Gastroesophageal sphincter (tissue), 3 donors: Measurements from ENCODE around the gene GATA5.

ENCODE experiments used
- CTCF ChIP-seq, 4 experiments: fragments of 200-600 bp in 2 of 4; fragments of 450-650 bp in 2 of 4; sonication (generic) in 1 of 4; IDR thresholded peaks; one replicate each; pipeline ENCODE4 v1.5.1; 2017 to 2019; ENCODE audit warnings: antibody characterized with exemption in 4 of 4, mild to moderate bottlenecking in 2 of 4, moderate library complexity in 2 of 4
- POLR2A ChIP-seq, 2 donors: fragments of 450-650 bp; IDR thresholded peaks; one replicate each; pipeline ENCODE4 v1.6.1; 2017; ENCODE audit warnings: antibody characterized with exemption in 2 of 2, mild to moderate bottlenecking in 2 of 2, moderate library complexity in 1 of 2
- POLR2AphosphoS5 ChIP-seq: sonication (generic); formaldehyde crosslinking; IDR thresholded peaks from one replicate; pipeline ENCODE4 v1.6.1; 2017; ENCODE audit warnings: antibody characterized with exemption

GRCh38 chr20:62428002-62428372 is 47.8 kb downstream of the GATA5 start:
- TF ChIP-seq POLR2A (IDR thresholded peaks at IDR 0.05) (no peak), CTCF (IDR thresholded peaks at IDR 0.05) (no peak), POLR2AphosphoS5 (no peak)
